ENCODE results near the gene PTHLH.

PTHLH gene

DNA sequence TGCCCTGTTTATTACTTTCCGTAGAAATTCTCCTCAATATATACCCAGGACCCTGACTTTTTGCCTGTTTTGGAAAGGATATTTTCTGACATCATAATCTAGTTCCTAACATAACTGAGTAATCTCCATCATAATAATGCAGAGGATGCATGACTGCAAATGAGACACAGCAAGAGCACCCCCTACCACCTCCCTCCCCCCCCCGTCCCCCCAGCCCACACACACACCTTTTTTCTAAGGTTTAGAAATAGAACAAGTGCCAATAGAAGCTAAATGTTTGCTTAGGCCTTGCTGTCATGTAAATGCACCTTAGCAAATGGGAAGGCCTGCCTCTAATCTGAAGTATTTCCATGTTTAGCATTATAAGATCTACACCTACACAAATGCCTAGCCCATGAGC, at the start of gene PTHLH:
PTHLH (minus strand) TSS at position 13 of the 400 bp plus-strand sequence. CDS start 3,239 bp downstream, outside the sequence.
- no peak for DNase-seq

- DNase-seq = no peak
These were observed 49.2 kb upstream of the PTHLH start for GRCh38 chr12:28021704-28022103.

DNA sequence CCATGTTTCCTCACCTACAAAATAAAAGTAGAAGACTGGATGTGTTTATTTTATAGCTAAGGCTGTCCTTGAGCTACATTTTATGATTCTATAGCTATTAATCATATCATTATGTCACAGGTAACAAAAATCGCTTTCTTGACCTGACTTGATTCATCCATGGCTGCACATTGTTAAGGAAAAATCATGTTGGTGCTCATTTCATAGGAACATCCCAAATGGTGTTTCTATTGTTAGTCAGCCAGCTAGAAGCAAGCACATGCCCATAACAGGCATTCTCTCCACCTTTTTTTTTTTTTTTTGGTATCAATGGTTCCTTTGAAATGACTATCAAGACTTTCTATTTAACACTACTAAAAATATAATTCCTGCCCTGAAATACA, 45.3 kb upstream of the PTHLH start:
- no peak for DNase-seq

DNA sequence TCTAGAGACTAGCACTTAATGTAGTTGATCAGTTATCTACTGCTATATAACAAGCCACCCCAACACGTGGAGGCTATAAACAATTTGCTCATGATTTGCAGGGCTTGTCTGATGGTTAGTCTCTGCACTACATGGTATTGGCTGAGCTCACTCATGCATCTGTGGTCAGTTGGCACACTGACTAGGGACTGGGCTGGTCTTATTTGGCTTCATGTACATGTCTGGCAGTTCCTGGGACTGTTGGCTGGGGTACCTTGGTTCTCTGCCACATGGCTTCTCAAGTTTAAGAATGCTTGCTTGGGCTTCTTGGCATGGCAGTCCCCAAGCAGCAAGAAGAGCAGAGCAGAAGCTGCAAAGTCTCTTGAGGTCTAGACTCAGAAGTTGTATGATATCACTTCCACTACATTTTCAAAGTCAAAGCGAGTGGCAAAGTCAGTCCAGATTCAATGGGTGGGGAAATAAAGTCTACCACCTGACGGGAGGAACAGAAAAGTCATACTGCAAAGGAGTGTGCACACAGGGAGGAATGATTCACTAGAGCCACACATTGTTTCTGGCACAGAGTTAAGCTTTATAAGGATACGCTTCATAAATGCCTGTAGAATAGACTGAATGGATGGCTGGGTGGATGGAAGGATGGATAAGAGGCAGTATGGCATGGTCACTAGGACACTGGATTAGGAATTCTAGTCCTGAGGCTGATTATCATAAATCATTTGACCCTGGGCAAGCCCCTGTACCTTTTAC, 44.8 kb upstream of the PTHLH start:
- no peak for DNase-seq

GRCh38 chr12:28015165-28015564, 42.6 kb upstream of the PTHLH start:
- DNase-seq = no peak

DNA sequence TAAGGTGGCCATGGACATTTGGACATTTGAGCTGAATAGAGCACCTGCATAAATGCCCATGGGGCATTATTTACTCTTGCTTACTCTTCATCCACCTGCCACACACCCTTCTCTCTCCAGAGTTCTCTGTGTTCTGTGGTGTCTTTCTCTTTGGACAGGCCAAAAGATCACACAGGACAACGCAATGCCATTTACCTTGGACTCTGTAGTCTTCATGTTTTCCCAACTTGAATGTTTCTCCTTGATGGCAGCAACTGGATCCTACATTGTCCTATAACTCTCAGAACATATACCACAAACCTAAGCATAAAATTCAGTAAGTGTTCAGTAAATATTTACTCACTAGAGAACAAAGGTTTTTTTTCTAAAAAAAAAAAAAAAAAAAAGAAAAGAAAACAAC, 41.7 kb upstream of the PTHLH start:
- no peak for DNase-seq

DNA sequence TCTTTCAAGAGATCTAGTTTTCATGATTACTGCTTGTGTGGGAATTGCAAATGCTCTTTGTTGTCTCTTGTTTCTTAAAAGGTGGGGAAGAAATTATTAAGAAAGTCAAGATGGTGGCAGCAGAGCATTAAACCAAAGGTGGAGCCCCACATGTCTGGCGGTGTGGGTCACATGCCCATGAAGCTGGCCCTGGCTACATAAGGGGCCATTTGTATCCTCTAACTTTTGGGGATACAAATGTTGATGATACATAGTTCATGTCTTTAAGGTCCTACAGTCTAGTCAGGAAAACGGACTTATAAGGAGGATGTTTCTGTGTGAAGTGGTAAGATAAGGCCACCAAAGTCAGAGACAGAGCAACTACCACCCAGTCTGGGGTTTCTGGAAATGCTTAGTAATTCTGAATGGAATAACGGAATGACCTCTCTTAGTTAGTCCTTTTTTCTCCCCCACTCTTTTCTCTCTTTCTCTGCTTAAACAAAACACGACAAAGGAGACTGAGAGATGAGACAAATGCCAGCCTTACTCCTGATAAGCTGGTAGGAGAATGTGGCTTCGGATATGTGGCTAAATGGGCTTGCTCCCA, 39.9 kb upstream of the PTHLH start:
- DNase-seq = no peak

DNA sequence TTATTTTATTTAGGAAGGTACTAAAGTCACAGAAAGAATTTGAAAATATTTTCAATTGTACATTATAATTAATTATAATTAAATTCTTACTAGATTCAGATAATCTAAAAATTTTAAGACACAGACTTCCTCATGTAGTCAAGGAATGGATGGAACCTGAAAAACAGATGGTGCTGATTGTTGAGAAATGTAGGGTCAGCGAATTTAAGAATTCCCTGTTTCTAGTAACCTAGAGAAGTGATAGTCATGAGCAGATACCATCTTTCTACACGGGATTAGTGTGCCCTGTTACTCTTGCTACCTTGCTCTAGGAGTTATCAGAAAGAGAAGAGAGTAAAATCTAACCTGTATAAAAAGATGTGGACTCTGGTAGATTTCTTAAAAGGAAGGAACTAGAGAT, 37.5 kb upstream of the PTHLH start:
- no peak for DNase-seq

- DNase-seq = no peak
These were observed 27.4 kb upstream of the PTHLH start for GRCh38 chr12:27999970-28000369.

GRCh38 chr12:27999521-27999920, 27.0 kb upstream of the PTHLH start:
- no peak for DNase-seq

- no peak for DNase-seq
These were observed 26.1 kb upstream of the PTHLH start for GRCh38 chr12:27998658-27999057.

DNA sequence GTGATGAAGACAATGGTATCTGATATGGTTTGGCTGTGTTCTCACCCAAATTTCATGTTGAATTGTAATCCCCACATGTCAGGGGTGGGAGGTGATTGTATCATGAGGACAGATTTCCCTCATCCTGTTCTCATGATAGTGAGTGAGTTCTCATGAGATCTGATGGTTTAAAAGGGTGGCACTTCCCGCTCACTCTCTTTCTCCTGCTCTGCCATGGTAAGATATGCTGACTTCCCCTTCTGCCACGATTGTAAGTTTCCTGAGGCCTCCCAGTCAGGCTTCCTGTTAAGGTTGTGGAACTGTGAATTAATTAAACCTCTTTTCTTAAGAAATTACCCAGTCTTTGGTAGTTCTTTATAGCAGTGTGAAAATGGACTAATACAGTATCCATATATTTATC, 25.6 kb upstream of the PTHLH start:
- no peak for DNase-seq

- no peak for DNase-seq
These were observed 24.2 kb upstream of the PTHLH start for GRCh38 chr12:27996761-27997160.

DNA sequence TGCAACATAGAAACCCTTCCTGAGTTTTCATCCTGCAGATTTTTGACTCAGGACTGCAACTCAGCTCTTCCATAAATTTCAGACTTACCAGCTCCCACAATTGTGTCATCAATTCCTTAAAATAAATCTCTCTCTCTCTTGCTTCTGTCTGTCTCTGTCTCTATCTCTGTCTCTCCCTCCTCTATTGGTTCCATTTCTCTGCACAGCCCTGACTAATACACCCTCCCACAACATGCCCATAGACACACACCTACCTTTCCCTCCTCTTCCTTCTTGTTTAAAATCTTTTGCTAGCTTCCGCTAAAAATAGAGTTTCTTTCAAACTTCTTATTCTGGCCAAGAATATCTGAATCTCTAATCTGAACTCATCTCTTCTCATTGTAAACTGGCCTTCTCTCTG, 22.9 kb upstream of the PTHLH start:
- no peak for DNase-seq

DNA sequence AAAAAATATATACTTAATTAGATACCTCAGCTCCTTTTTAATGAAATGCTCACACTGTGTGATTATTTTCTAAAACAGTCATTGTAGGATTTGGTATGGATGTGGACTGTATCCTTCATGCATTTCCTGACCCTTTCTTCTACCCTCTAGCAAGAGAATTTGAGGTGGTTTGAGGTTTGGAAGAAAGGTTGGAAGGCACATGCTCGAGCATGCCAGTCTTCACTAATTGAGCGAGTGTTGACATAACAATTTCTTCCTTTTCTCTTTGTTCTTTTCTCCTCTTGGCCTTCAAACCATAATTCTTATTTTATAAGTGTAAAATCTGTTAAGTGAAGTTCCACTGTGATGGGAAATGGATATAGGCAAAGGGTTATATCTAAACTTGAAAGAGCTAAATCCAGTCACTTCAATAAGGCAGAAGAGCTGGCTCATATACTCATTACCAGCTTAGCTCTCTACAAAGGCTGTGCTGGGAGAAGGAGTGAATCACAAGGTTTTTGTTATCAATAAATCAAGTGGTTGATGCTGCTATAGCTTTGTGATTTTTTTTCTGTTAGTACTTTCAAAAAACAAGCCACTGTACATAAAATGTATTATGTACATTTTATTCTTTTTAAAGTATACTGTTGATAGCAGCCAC, 16.2 kb upstream of the PTHLH start:
- no peak for DNase-seq

DNA sequence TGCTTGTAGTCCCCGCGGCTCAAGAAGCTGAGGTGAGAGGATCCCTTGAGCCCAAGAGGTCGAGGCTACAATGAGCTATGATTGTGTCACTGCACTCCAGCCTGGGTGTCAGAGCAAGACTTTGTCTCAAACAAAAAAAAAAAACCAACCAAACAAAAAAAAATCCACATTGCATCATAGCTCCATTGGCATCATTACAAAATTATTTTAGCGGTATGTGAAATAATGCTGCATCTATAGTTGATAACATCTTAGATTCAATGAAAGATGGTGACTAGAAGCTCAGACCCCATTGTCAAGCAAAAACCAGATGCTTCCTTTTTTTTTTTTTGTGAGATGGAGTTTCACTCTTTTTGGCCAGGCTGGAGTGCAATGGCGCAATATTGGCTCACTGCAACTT, 14.8 kb upstream of the PTHLH start:
- DNase-seq = no peak

- DNase-seq = no peak
These were observed 11.7 kb upstream of the PTHLH start for GRCh38 chr12:27984275-27984674.

- no peak for DNase-seq
These were observed 10.4 kb upstream of the PTHLH start for GRCh38 chr12:27982951-27983350.

DNA sequence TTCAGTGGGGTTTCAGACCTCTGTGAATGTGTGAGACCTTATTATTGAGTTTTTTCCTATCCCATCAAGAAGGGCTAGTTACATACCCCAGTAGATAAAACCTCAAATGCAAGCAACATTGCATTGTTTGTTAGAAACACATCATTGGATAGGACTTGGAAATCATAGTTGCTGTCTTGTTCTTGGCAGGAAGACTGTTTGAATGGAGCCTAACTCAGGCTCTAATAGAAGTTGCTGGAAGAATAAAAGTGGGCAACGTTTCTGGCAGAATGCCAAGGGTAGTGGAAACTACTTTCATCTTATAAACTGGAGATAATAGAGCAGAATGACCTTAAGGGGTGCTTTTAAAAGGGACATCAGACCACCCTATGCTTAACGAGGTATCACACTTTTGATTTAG, 9.9 kb upstream of the PTHLH start:
- DNase-seq = no peak

- DNase-seq = no peak
These were observed 9.3 kb upstream of the PTHLH start for GRCh38 chr12:27981874-27982273.

- DNase-seq = no peak
These were observed 6.6 kb upstream of the PTHLH start for GRCh38 chr12:27979145-27979544.

GRCh38 chr12:27975222-27976136, 2.9 kb upstream of the PTHLH start:
- no peak for DNase-seq

- no peak for DNase-seq
These were observed 2.2 kb upstream of the PTHLH start for GRCh38 chr12:27974735-27975221.
